Measurements from ENCODE around the gene MAML2.

DNA sequence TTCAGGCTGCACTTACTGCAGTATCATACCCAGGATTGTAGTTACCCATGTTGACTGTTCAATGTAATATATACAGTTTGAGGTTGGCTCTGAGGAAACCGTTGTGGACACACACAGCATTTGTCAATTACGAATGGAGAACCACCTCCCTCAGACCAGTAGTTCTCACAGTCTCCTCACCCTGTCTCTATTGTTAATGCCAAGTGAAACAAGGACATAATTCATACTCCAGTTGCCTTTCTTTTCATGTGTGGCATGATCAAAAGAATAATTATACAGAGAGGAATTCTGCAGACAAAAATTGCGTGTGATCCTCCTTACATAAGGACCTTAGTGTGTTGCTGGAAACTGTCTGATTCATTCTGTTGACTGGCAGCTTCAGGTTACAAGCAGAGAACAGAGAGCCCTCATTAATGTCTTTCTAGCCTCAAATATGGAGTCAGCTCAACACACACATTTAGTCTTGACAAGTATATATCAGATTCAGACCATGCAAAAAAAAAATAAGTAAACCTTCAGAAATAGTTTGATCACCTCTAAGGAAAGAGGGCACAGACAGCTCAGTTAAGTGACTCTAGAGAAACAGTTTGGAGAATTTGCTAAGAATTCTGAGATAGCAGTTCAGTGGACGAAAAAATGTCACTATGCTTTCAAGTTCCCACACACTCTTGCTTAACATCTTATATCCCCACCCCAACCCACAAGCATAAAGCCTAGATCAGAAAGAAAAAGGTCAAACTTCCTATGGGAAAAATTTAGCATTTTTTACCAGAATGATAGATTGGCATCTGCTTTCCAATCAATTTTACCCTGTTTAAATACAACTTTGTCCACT, 96.1 kb downstream of the MAML2 start:
- TF ChIP-seq, protein P1, sequence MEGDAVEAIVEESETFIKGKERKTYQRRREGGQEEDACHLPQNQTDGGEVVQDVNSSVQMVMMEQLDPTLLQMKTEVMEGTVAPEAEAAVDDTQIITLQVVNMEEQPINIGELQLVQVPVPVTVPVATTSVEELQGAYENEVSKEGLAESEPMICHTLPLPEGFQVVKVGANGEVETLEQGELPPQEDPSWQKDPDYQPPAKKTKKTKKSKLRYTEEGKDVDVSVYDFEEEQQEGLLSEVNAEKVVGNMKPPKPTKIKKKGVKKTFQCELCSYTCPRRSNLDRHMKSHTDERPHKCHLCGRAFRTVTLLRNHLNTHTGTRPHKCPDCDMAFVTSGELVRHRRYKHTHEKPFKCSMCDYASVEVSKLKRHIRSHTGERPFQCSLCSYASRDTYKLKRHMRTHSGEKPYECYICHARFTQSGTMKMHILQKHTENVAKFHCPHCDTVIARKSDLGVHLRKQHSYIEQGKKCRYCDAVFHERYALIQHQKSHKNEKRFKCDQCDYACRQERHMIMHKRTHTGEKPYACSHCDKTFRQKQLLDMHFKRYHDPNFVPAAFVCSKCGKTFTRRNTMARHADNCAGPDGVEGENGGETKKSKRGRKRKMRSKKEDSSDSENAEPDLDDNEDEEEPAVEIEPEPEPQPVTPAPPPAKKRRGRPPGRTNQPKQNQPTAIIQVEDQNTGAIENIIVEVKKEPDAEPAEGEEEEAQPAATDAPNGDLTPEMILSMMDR (IDR thresholded peaks at IDR 0.05), result no peak
- TF ChIP-seq TCF7L2 (IDR thresholded peaks at IDR 0.05; ENCODE audit: low read depth, low read length), result no peak
- TF ChIP-seq POLR2AphosphoS5 (IDR thresholded peaks at IDR 0.05; ENCODE audit: low read depth, low read length), result no peak
- no peak for TF ChIP-seq SIN3A (IDR thresholded peaks at IDR 0.05; ENCODE audit: borderline replicate concordance, insufficient read depth, low read depth, low read length)

Data from Panc1 (cell line).